Loucy (cell line): ENCODE results near the gene HSPA9.

Experiments used
- H2AFZ ChIP-seq: fragments of 200-600 bp; sonication (generic); 2 replicates; pipeline ENCODE4 v1.6.0; 2016; ENCODE audit warnings: antibody characterized with exemption, mild to moderate bottlenecking, low read length, moderate library complexity
- H3F3A ChIP-seq: fragments of 200-600 bp; 2 replicates; pipeline ENCODE4 v1.6.0; 2016; ENCODE audit warnings: antibody characterized with exemption, low read depth, mild to moderate bottlenecking
- H3K27me3 ChIP-seq: fragments of 200-600 bp; sonication (generic); 2 replicates; pipeline ENCODE4 v1.6.1; 2014; ENCODE audit warnings: low read length, mild to moderate bottlenecking; ENCODE audit not compliant: insufficient read depth, poor library complexity, severe bottlenecking
- H3K36me3 ChIP-seq: fragments of 200-600 bp; sonication (generic); 2 replicates; pipeline ENCODE4 v1.6.1; 2016; ENCODE audit warnings: low read length; ENCODE audit not compliant: insufficient read depth
- H3K4me1 ChIP-seq: fragments of 200-600 bp; sonication (generic); 2 replicates; pipeline ENCODE4 v1.5.1; 2014; ENCODE audit warnings: low read length, mild to moderate bottlenecking; ENCODE audit not compliant: insufficient read depth, poor library complexity, severe bottlenecking
- H3K4me2 ChIP-seq: fragments of 200-600 bp; sonication (generic); 2 replicates; pipeline ENCODE4 v1.6.0; 2014; ENCODE audit warnings: antibody characterized with exemption, low read length, low read depth, mild to moderate bottlenecking; ENCODE audit not compliant: poor library complexity, severe bottlenecking
- H3K4me3 ChIP-seq: fragments of 200-600 bp; sonication (generic); 2 replicates; pipeline ENCODE4 v1.5.1; 2014; ENCODE audit warnings: low read length, mild to moderate bottlenecking, mixed read lengths; ENCODE audit not compliant: poor library complexity, severe bottlenecking
- H3K79me2 ChIP-seq: fragments of 200-600 bp; sonication (generic); 2 replicates; pipeline ENCODE4 v1.6.1; 2014; ENCODE audit warnings: low read length; ENCODE audit not compliant: insufficient read depth
- H3K9ac ChIP-seq: fragments of 200-600 bp; sonication (generic); 2 replicates; pipeline ENCODE4 v1.6.0; 2014; ENCODE audit warnings: mild to moderate bottlenecking, low read depth, low read length, moderate library complexity; ENCODE audit not compliant: poor library complexity, severe bottlenecking
- H3K9me2 ChIP-seq: fragments of 200-600 bp; sonication (generic); replicated peaks from 2 replicates; pipeline ENCODE4 v1.6.1; 2016; ENCODE audit warnings: low read depth, low read length, mixed read lengths
- H3K9me3 ChIP-seq: fragments of 200-600 bp; sonication (generic); 2 replicates; pipeline ENCODE4 v1.6.1; 2014; ENCODE audit warnings: mild to moderate bottlenecking, antibody characterized with exemption, low read length, low read depth; ENCODE audit not compliant: insufficient read depth
- H4K20me1 ChIP-seq: fragments of 200-600 bp; sonication (generic); 2 replicates; pipeline ENCODE4 v1.6.0; 2014; ENCODE audit warnings: antibody characterized with exemption, low read length, mild to moderate bottlenecking; ENCODE audit not compliant: insufficient read depth, poor library complexity, severe bottlenecking
- CTCF ChIP-seq: fragments of 200-600 bp; sonication (generic); conservative IDR thresholded peaks from 2 replicates; pipeline ENCODE4 v1.5.1; 2014; ENCODE audit warnings: mild to moderate bottlenecking, antibody characterized with exemption, low read length
- EZH2phosphoT487 ChIP-seq: fragments of 200-600 bp; IDR thresholded peaks from 2 replicates; pipeline ENCODE4 v1.6.1; 2018; ENCODE audit warnings: antibody characterized with exemption, mild to moderate bottlenecking, moderate library complexity, borderline replicate concordance

HSPA9 gene

GRCh38 chr5:138600446-138600845, 25.2 kb upstream of the HSPA9 start:
- Histone ChIP-seq H3K9me2 (no peaks in the 10 kb centered on the region), H3K4me3 (no peak overlapping the region), H3K79me2 (no peaks in the 10 kb centered on the region), H3F3A (no peaks in the 10 kb centered on the region), H3K27me3 (no peaks in the 10 kb centered on the region), H4K20me1 (no peaks in the 10 kb centered on the region), H3K9me3 (no peaks in the 10 kb centered on the region), H2AFZ (no peak overlapping the region), H3K4me1 (peaks cover 11% of the 10 kb centered on the region), H3K4me2 (no peak overlapping the region), H3K36me3 (no peaks in the 10 kb centered on the region), H3K9ac (no peak overlapping the region)
- TF ChIP-seq CTCF: no peak
- TF ChIP-seq EZH2phosphoT487: no peak

GRCh38 chr5:138597661-138598400, 22.6 kb upstream of the HSPA9 start:
- no peaks in the 10 kb centered on the region for H3K79me2 ChIP-seq
- H3K4me1 ChIP-seq: peaks cover 3% of the 10 kb centered on the region
- H3K36me3 ChIP-seq: no peaks in the 10 kb centered on the region
- H3K9ac ChIP-seq: no peak overlapping the region
- no peaks in the 10 kb centered on the region for H3K27me3 ChIP-seq
- no peak overlapping the region for H3K4me2 ChIP-seq
- no peaks in the 10 kb centered on the region for H3K9me3 ChIP-seq
- H3K4me3 ChIP-seq: no peak overlapping the region
- no peaks in the 10 kb centered on the region for H3K9me2 ChIP-seq
- H2AFZ ChIP-seq: no peak overlapping the region
- TF ChIP-seq CTCF: no peak
- TF ChIP-seq EZH2phosphoT487: no peak
- no peaks in the 10 kb centered on the region for H4K20me1 ChIP-seq
- no peaks in the 10 kb centered on the region for H3F3A ChIP-seq

GRCh38 chr5:138596105-138596881, 21.1 kb upstream of the HSPA9 start:
- peaks cover 3% of the 10 kb centered on the region for H3K4me1 ChIP-seq
- H3K4me3 ChIP-seq: no peak overlapping the region
- TF ChIP-seq EZH2phosphoT487: no peak
- no peak for TF ChIP-seq CTCF
- no peaks in the 10 kb centered on the region for H4K20me1 ChIP-seq
- H3K27me3 ChIP-seq: no peaks in the 10 kb centered on the region
- H3K9me2 ChIP-seq: no peaks in the 10 kb centered on the region
- no peak overlapping the region for H2AFZ ChIP-seq
- no peak overlapping the region for H3K9ac ChIP-seq
- H3F3A ChIP-seq: no peaks in the 10 kb centered on the region
- no peaks in the 10 kb centered on the region for H3K36me3 ChIP-seq
- no peak overlapping the region for H3K4me2 ChIP-seq
- H3K79me2 ChIP-seq: no peaks in the 10 kb centered on the region
- H3K9me3 ChIP-seq: no peaks in the 10 kb centered on the region
